ENCODE data around the gene ABCG8. TPM values are rescaled to one million over a fixed set of nuclear protein-coding genes. Genes with fewer than 3 reads are reported as not detected.

ABCG8 gene
- total and polyA plus RNA-seq, 2 experiments from 2014 or later: 4.7 to 6.5 TPM

DNA sequence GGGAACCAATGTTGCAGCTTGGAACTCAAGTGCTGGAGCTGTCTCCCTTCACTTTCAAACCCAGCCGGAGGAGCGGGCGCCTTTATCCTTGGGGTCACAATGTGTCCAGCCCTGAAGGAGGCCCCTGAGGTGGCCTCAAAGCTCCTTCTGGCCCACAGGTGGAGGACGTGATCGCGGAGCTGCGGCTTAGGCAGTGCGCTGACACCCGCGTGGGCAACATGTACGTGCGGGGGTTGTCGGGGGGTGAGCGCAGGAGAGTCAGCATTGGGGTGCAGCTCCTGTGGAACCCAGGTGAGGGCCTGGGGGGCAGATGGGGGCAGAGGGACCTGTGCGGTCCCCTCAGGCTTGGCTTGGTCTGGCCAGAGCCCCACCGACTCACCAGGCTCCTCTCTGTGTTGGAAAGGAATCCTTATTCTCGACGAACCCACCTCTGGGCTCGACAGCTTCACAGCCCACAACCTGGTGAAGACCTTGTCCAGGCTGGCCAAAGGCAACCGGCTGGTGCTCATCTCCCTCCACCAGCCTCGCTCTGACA is 13.5 kb downstream of the ABCG8 start:
- no peak overlapping the region for H3K4me2 ChIP-seq
- no peaks in the 10 kb centered on the region for H3K4me1 ChIP-seq (ENCODE audit: insufficient read depth)
- H3K4me3 ChIP-seq: no peak overlapping the region
- no peak overlapping the region for H2AFZ ChIP-seq
- H3K27ac ChIP-seq: no peak overlapping the region
- no peaks in the 10 kb centered on the region for H4K20me1 ChIP-seq (ENCODE audit: insufficient read depth, poor library complexity, severe bottlenecking)
- no peaks in the 10 kb centered on the region for H3K79me2 ChIP-seq
- H3K27me3 ChIP-seq: peaks cover 24% of the 10 kb centered on the region
- WGBS (ENCODE audit: low lambda C conversion rate, missing lambda C conversion rate): 95% methylated on average over 17 of the region's 21 CpGs
- no peak for TF ChIP-seq EZH2 (IDR thresholded peaks at IDR 0.05; ENCODE audit: borderline replicate concordance)
- TF ChIP-seq EZH2phosphoT487 (IDR thresholded peaks at IDR 0.05; ENCODE audit: low read depth, severe bottlenecking, unreplicated experiment): no peak
- TF ChIP-seq, protein P1, sequence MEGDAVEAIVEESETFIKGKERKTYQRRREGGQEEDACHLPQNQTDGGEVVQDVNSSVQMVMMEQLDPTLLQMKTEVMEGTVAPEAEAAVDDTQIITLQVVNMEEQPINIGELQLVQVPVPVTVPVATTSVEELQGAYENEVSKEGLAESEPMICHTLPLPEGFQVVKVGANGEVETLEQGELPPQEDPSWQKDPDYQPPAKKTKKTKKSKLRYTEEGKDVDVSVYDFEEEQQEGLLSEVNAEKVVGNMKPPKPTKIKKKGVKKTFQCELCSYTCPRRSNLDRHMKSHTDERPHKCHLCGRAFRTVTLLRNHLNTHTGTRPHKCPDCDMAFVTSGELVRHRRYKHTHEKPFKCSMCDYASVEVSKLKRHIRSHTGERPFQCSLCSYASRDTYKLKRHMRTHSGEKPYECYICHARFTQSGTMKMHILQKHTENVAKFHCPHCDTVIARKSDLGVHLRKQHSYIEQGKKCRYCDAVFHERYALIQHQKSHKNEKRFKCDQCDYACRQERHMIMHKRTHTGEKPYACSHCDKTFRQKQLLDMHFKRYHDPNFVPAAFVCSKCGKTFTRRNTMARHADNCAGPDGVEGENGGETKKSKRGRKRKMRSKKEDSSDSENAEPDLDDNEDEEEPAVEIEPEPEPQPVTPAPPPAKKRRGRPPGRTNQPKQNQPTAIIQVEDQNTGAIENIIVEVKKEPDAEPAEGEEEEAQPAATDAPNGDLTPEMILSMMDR (IDR thresholded peaks at IDR 0.05; ENCODE audit: poor library complexity): no peak
- no peak for DNase-seq (ENCODE audit: low spot score)
- H3K9me2 ChIP-seq (replicated peaks; ENCODE audit: insufficient read depth): no peaks in the 10 kb centered on the region
- H3K9me3 ChIP-seq (ENCODE audit: low read depth): no peaks in the 10 kb centered on the region
- H3K36me3 ChIP-seq (replicated peaks; ENCODE audit: insufficient read depth, low read depth): no peaks in the 10 kb centered on the region

DNA sequence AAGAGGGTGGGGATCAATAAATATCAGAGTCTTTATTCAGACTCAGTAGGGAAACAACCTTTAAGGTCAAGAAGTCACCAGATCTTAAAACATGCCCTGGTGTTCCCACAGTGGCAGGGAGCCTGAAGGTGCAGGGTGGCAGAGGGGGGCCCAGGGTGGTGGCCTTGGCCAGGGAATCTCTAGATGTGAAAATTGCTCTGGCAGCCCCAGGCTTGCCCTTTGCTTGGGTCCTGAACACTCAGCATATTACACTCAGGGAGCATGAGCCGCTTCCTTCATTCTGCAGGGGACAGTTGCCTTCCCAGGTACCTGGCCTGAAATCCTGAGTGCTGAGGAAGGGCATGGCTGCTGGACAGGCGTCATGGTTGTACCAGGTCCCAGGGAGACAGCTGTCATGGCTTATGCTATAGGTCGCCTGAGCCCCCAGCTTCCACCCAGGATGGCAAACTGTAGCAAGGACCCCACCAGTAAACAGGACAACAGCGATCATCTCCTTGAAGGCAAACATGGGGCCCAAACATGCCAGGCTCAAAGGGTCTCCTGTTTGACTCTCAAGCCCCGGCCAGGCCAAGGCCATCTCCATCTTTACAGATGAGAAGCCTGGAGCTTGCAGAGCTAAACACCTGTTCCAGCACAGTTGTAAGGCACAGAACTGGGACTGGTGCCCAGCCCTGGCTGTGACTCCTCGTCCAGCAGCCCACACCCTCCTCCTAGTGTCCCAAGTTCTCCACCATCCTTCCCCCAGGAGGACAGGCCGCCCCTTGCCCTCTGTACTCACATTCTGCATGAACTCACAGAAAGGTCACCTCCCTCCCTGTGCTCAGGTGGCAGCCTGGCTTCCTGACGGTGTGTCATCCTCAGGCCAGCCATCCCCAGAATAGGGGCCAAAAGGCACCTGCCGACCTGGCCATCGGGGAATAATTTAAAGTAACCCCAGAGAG is 14.6 kb downstream of the ABCG8 start:
- 94% methylated on average over 10 of the region's 10 CpGs for WGBS (ENCODE audit: low lambda C conversion rate, missing lambda C conversion rate)
- Histone ChIP-seq H3K27ac (no peak overlapping the region), H3K4me3 (no peak overlapping the region), H3K9me3 (ENCODE audit: low read depth) (no peaks in the 10 kb centered on the region), H3K79me2 (no peaks in the 10 kb centered on the region), H2AFZ (no peak overlapping the region), H3K4me1 (ENCODE audit: insufficient read depth) (no peaks in the 10 kb centered on the region), H3K27me3 (peaks cover 35% of the 10 kb centered on the region), H4K20me1 (ENCODE audit: insufficient read depth, poor library complexity, severe bottlenecking) (no peaks in the 10 kb centered on the region), H3K4me2 (no peak overlapping the region), H3K9me2 (replicated peaks; ENCODE audit: insufficient read depth) (no peaks in the 10 kb centered on the region), H3K36me3 (replicated peaks; ENCODE audit: insufficient read depth, low read depth) (no peaks in the 10 kb centered on the region)
- no peak for TF ChIP-seq EZH2phosphoT487 (IDR thresholded peaks at IDR 0.05; ENCODE audit: low read depth, severe bottlenecking, unreplicated experiment)
- TF ChIP-seq, protein P1 (IDR thresholded peaks at IDR 0.05; ENCODE audit: poor library complexity): no peak
- no peak for TF ChIP-seq EZH2 (IDR thresholded peaks at IDR 0.05; ENCODE audit: borderline replicate concordance)
- DNase-seq (ENCODE audit: low spot score): no peak

DNA sequence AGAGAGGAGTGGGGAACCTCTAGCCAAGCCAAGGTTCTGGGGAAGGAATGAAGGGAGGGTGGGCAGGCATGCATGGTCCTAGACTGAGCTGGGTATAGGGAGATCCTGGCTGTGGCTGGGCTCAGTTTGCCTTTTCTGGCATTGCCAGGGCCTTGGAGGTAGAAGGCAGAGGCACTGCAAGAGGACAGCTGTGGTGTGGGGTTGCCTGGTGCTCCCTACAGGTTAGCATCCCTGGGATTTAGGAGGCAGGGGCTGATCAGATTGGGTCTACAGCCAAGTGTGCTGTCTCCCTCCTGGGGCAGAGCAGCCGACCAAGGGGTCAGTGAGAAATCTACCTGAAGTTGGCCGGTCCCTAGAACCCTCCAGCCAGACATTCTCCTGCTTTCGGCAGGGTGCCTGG is 15.9 kb downstream of the ABCG8 start:
- Histone ChIP-seq H3K27ac (no peak overlapping the region), H2AFZ (no peak overlapping the region), H3K4me2 (no peak overlapping the region), H3K79me2 (no peaks in the 10 kb centered on the region), H3K9me2 (replicated peaks; ENCODE audit: insufficient read depth) (no peaks in the 10 kb centered on the region), H4K20me1 (ENCODE audit: insufficient read depth, poor library complexity, severe bottlenecking) (no peaks in the 10 kb centered on the region), H3K9me3 (ENCODE audit: low read depth) (no peaks in the 10 kb centered on the region), H3K4me3 (no peak overlapping the region), H3K36me3 (replicated peaks; ENCODE audit: insufficient read depth, low read depth) (no peaks in the 10 kb centered on the region), H3K4me1 (ENCODE audit: insufficient read depth) (no peaks in the 10 kb centered on the region), H3K27me3 (peaks cover 46% of the 10 kb centered on the region)
- no peak for DNase-seq (ENCODE audit: low spot score)
- 93% methylated on average over 3 of the region's 3 CpGs for WGBS (ENCODE audit: low lambda C conversion rate, missing lambda C conversion rate)
- TF ChIP-seq EZH2phosphoT487 (IDR thresholded peaks at IDR 0.05; ENCODE audit: low read depth, severe bottlenecking, unreplicated experiment): no peak
- TF ChIP-seq, protein P1 (IDR thresholded peaks at IDR 0.05; ENCODE audit: poor library complexity): no peak
- no peak for TF ChIP-seq EZH2 (IDR thresholded peaks at IDR 0.05; ENCODE audit: borderline replicate concordance)

All from hepatocyte (in vitro differentiated cells).